SK-N-SH (cell line): ENCODE results near the gene ARHGEF11. TPM values are rescaled to one million over a fixed set of nuclear protein-coding genes. Genes with fewer than 3 reads are reported as not detected.

Source experiments
- CTCF ChIA-PET: fragments of 300-600, 350-600 bp; formaldehyde crosslinking; extraction: SDS; loops from one replicate; lab custom pipeline; 2021; lab: Yijun Ruan, JAX
- POLR2A ChIA-PET: fragments of 350-600 bp; sonication (Branson Sonifier 250); formaldehyde crosslinking; extraction: SDS; loops from one replicate; lab custom pipeline; 2020; ENCODE audit warnings: antibody characterized with exemption, inconsistent platforms; lab: Yijun Ruan, JAX
- DNase-seq: peaks from one replicate; pipeline ENCODE4 v3.0.0; 2012
- H2AFZ ChIP-seq: fragments of 200-600 bp; sonication (generic); 2 replicates; pipeline ENCODE4 v1.8.1; 2016; ENCODE audit warnings: antibody characterized with exemption, mild to moderate bottlenecking, low read depth
- H3F3A ChIP-seq: fragments of 200-600 bp; sonication (generic); replicated peaks from 2 replicates; pipeline ENCODE3; 2016; ENCODE audit warnings: antibody characterized with exemption, mild to moderate bottlenecking; ENCODE audit not compliant: insufficient read depth
- H3K27ac ChIP-seq, 2 experiments: fragments of 200-500 bp in 1 of 2; fragments of 200-600 bp in 1 of 2; sonication (Bioruptor generic) in 1 of 2; sonication (generic), shearing (Covaris generic) in 1 of 2; 2 replicates each; pipeline versions ENCODE4 v1.5.1 to v1.6.1; 2014 to 2016; ENCODE audit warnings: low read depth in 2 of 2, inconsistent platforms in 1 of 2, low read length in 1 of 2, mild to moderate bottlenecking in 1 of 2, mixed read lengths in 1 of 2
- H3K27me3 ChIP-seq: fragments of 200-600 bp; sonication (generic), shearing (Covaris generic); 2 replicates; pipeline ENCODE4 v1.6.1; 2016; ENCODE audit warnings: mixed run types; ENCODE audit not compliant: insufficient read depth
- H3K36me3 ChIP-seq, 2 experiments: fragments of 200-500 bp in 1 of 2; fragments of 200-600 bp in 1 of 2; sonication (Bioruptor generic) in 1 of 2; sonication (generic) in 1 of 2; replicated peaks in 1 of 2; 2 replicates each; pipeline versions ENCODE3 to v1.5.1; 2014 to 2016; ENCODE audit warnings: low read length in 1 of 2, mild to moderate bottlenecking in 1 of 2; ENCODE audit not compliant: insufficient read depth in 2 of 2, control insufficient read depth in 1 of 2
- H3K4me1 ChIP-seq, 2 experiments: fragments of 200-500 bp in 1 of 2; fragments of 200-600 bp in 1 of 2; sonication (Bioruptor generic) in 1 of 2; sonication (generic), shearing (Covaris generic) in 1 of 2; 2 replicates each; pipeline versions ENCODE4 v1.5.1 to v1.6.1; 2014 to 2016; ENCODE audit warnings: low read depth in 1 of 2, low read length in 1 of 2, mixed run types in 1 of 2; ENCODE audit not compliant: insufficient read depth in 2 of 2, control insufficient read depth in 1 of 2
- H3K4me2 ChIP-seq: fragments of 200-600 bp; sonication (generic), shearing (Covaris generic); 2 replicates; pipeline ENCODE4 v1.6.1; 2017; ENCODE audit warnings: mixed run types
- H3K4me3 ChIP-seq, 2 experiments: fragments of 200-500 bp in 1 of 2; fragments of 200-600 bp in 1 of 2; sonication (Bioruptor generic) in 1 of 2; sonication (generic), shearing (Covaris generic) in 1 of 2; 2 replicates each; pipeline versions ENCODE4 v1.5.1 to v1.8.1; 2014 to 2016; ENCODE audit warnings: low read depth in 2 of 2, inconsistent platforms in 1 of 2, low read length in 1 of 2, mild to moderate bottlenecking in 1 of 2, mixed read lengths in 1 of 2, moderate library complexity in 1 of 2
- H3K79me2 ChIP-seq: fragments of 200-600 bp; sonication (generic); 2 replicates; pipeline ENCODE4 v1.8.1; 2017; ENCODE audit warnings: mild to moderate bottlenecking; ENCODE audit not compliant: insufficient read depth
- H3K9ac ChIP-seq: fragments of 200-600 bp; sonication (generic); 2 replicates; pipeline ENCODE4 v1.6.1; 2017; ENCODE audit warnings: mixed run types
- H3K9me2 ChIP-seq: fragments of 200-600 bp; sonication (generic); 2 replicates; pipeline ENCODE4 v1.6.1; 2017; ENCODE audit warnings: mixed run types
- H3K9me3 ChIP-seq: fragments of 200-600 bp; sonication (generic); 2 replicates; pipeline ENCODE4 v1.6.1; 2017; ENCODE audit warnings: mixed run types, mild to moderate bottlenecking, moderate library complexity
- H4K20me1 ChIP-seq: fragments of 200-600 bp; sonication (generic); 2 replicates; pipeline ENCODE4 v1.6.1; 2017; ENCODE audit warnings: mild to moderate bottlenecking, mixed run types; ENCODE audit not compliant: insufficient read depth
- EZH2phosphoT487 ChIP-seq: fragments of 200-600 bp; sonication (generic); IDR thresholded peaks from 2 replicates; pipeline ENCODE4 v1.6.1; 2017; ENCODE audit warnings: low read depth, mixed run types, mild to moderate bottlenecking, antibody characterized with exemption, moderate library complexity, borderline replicate concordance
- FOXJ3 ChIP-seq: sonication (generic); formaldehyde crosslinking; IDR thresholded peaks from 2 replicates; pipeline ENCODE4 v1.5.1; 2020; ENCODE audit warnings: mild to moderate bottlenecking, missing genetic modification reagents
- JUND ChIP-seq: IDR thresholded peaks from 2 replicates; pipeline ENCODE4 v1.4.0; 2012
- RAD21 ChIP-seq: IDR thresholded peaks from 2 replicates; pipeline ENCODE4 v1.6.1; 2012; ENCODE audit warnings: mild to moderate bottlenecking, low read length
- RFX5 ChIP-seq: IDR thresholded peaks from 2 replicates; pipeline ENCODE4 v1.6.1; 2012; ENCODE audit warnings: mild to moderate bottlenecking, improper control_type of control experiment, low read length
- RXRA ChIP-seq: IDR thresholded peaks from 2 replicates; pipeline ENCODE4 v1.4.0; 2012; ENCODE audit warnings: low read depth, mild to moderate bottlenecking, borderline replicate concordance
- YY1 ChIP-seq: IDR thresholded peaks from 2 replicates; pipeline ENCODE4 v1.4.0; 2012; ENCODE audit warnings: low read depth, mild to moderate bottlenecking
- WGBS: methylation state at CpG from one replicate; pipeline ENCODE4 v1.1.6; 2017; ENCODE audit warnings: low lambda C conversion rate; 5-methylcytosine and 5-hydroxymethylcytosine counted together
- polyA plus RNA-seq, 3 experiments: library from polyadenylated mRNA; depleted of rRNA; stranded (reverse); fragments of >200 nt; gene quantifications; 2 replicates each; pipeline ENCODE4 v1.2.3, GENCODE V29; 2012
- TF ChIP-seq, protein P1 (sequence below): fragments of 200-600 bp; sonication (generic); IDR thresholded peaks from 2 replicates; pipeline ENCODE4 v1.6.1; 2017; ENCODE audit warnings: antibody characterized with exemption, mild to moderate bottlenecking, moderate library complexity
- TF ChIP-seq, protein P2 (sequence below): IDR thresholded peaks from 2 replicates; pipeline ENCODE4 v1.4.0; 2012; ENCODE audit warnings: low read depth, borderline replicate concordance
- TF ChIP-seq, protein P3 (sequence below): fragments of 150-350 bp; IDR thresholded peaks from 2 replicates; pipeline ENCODE4 v1.6.1; 2017; ENCODE audit warnings: antibody characterized with exemption, low read length, low read depth, borderline replicate concordance

Gene ARHGEF11
- polyA plus RNA-seq, 1 of the 3 experiments (the other 2 are of a cell fraction): 19.0 TPM

DNA sequence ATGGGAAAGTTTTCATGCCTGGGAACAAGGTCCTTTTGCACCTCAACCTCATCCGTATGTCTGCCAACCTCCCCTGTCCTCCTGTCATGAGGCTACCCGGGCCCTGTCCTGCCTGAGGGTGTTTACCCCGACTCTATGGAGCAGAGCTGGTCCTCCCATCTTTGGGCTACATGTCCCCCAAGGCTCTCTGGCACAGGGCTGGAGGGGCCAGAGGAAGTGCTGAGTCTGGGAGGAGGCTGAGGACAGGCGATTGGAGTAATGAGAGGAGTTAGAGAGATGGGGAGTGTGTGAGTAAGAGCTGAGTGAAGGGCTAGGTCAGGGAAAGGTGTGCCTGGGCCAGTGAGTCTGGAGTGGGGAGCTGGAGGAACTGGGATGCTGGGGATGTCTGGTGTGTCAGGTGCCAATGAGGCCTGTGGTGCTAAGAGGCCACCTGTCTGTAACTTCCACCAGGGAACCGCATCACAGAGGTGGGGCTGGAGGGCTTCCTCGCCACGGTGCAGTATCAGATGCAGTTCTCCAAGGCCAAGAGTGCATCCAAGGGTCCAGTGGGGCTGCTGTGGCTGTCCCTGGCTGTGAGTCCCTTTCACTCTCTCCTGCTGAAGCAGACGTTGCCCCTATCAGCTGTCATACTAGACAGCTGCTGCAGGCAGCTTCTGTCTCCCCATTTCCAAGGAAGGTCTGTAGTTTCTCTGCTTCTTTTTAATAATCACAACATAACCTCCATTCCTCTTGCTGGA is 113.4 kb downstream of the ARHGEF11 start:
- WGBS: 65% methylated on average over 7 of the region's 8 CpGs
- H3K9me3 ChIP-seq: no peaks in the 10 kb centered on the region
- no peak overlapping the region for H3K4me3 ChIP-seq
- H2AFZ ChIP-seq: no peak overlapping the region
- H3K4me2 ChIP-seq: no peak overlapping the region
- H3F3A ChIP-seq: peaks cover 2% of the 10 kb centered on the region
- no peaks in the 10 kb centered on the region for H3K79me2 ChIP-seq
- no peak overlapping the region for H3K27ac ChIP-seq
- DNase-seq: no peak
- no peaks in the 10 kb centered on the region for H4K20me1 ChIP-seq
- H3K9me2 ChIP-seq: no peaks in the 10 kb centered on the region
- CTCF ChIA-PET: interaction anchor here (1.0 to 12.9 kb wide), 10 partner anchors 21 to 274 kb away, joined by 3 to 182 read pairs (median 4); no protein-coding TSS in a partner anchor
- H3K9ac ChIP-seq: no peak overlapping the region
- TF ChIP-seq, protein P1, sequence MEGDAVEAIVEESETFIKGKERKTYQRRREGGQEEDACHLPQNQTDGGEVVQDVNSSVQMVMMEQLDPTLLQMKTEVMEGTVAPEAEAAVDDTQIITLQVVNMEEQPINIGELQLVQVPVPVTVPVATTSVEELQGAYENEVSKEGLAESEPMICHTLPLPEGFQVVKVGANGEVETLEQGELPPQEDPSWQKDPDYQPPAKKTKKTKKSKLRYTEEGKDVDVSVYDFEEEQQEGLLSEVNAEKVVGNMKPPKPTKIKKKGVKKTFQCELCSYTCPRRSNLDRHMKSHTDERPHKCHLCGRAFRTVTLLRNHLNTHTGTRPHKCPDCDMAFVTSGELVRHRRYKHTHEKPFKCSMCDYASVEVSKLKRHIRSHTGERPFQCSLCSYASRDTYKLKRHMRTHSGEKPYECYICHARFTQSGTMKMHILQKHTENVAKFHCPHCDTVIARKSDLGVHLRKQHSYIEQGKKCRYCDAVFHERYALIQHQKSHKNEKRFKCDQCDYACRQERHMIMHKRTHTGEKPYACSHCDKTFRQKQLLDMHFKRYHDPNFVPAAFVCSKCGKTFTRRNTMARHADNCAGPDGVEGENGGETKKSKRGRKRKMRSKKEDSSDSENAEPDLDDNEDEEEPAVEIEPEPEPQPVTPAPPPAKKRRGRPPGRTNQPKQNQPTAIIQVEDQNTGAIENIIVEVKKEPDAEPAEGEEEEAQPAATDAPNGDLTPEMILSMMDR: no peak
- TF ChIP-seq YY1 (no peak), FOXJ3 (CRISPR knock-in tag) (no peak), RAD21 (no peak), RXRA (no peak), EZH2phosphoT487 (no peak)
- TF ChIP-seq, protein P2, sequence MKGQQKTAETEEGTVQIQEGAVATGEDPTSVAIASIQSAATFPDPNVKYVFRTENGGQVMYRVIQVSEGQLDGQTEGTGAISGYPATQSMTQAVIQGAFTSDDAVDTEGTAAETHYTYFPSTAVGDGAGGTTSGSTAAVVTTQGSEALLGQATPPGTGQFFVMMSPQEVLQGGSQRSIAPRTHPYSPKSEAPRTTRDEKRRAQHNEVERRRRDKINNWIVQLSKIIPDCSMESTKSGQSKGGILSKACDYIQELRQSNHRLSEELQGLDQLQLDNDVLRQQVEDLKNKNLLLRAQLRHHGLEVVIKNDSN: no peak
- H3K27me3 ChIP-seq: no peaks in the 10 kb centered on the region
- H3K4me1 ChIP-seq: peaks cover 0 to 7% of the 10 kb centered on the region in 2 experiments; a peak in 1 of 4 replicates
- H3K36me3 ChIP-seq: peaks cover 0 to 22% of the 10 kb centered on the region in 2 experiments
- POLR2A ChIA-PET: no interaction called here

DNA sequence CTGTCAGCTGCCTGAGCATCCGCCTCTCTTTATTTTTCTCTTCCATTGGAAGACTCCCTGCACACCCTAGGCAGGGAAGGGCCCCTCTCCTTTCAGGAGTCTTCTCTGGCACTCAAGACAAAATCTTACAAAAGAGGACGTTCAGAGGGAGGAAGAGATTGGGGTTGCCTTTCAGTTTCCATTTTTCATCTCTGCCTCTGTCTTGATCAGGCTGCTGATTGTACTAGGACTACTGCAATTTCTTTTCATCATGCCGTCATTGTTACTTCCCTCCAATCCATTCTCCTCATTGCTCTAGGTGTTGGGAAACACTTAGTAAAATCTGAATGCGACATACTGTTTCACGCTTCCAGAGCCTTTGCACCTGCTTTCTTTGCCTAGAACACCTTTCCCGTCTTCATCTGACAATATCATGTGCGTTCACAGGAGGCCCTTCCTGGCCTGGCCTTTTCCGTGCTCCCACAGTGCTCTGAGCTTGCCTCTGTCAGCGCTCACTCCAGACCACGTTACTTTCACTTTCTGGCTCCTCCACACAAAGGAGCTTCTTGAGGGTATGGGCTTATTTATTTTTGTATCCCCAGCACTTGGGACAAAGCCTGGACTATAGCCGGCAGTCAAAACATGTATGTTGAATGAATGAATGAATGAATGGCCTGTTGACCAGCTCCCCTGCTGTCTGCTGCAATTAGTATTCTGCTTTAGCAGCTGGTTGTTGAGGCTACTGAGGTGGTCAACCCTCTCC is 114.2 kb downstream of the ARHGEF11 start:
- CTCF ChIA-PET: interaction anchor here (1.0 to 12.9 kb wide), 8 partner anchors 20 to 273 kb away, joined by 3 to 182 read pairs (median 4); no protein-coding TSS in a partner anchor

More for the DNA sequence above, 114.2 kb downstream of the ARHGEF11 start:
- H3F3A ChIP-seq: peaks cover 9% of the 10 kb centered on the region
- no peak overlapping the region for H3K4me2 ChIP-seq
- no peak overlapping the region for H2AFZ ChIP-seq
- no peaks in the 10 kb centered on the region for H4K20me1 ChIP-seq
- no peak overlapping the region for H3K27ac ChIP-seq
- H3K4me3 ChIP-seq: no peak overlapping the region
- POLR2A ChIA-PET: no interaction called here
- no peaks in the 10 kb centered on the region for H3K27me3 ChIP-seq
- H3K9me3 ChIP-seq: no peaks in the 10 kb centered on the region
- peaks cover 0 to 16% of the 10 kb centered on the region in 2 experiments for H3K36me3 ChIP-seq
- no peak overlapping the region for H3K9ac ChIP-seq
- H3K79me2 ChIP-seq: no peaks in the 10 kb centered on the region
- no peaks in the 10 kb centered on the region for H3K9me2 ChIP-seq
- DNase-seq: no peak
- TF ChIP-seq, protein P3, sequence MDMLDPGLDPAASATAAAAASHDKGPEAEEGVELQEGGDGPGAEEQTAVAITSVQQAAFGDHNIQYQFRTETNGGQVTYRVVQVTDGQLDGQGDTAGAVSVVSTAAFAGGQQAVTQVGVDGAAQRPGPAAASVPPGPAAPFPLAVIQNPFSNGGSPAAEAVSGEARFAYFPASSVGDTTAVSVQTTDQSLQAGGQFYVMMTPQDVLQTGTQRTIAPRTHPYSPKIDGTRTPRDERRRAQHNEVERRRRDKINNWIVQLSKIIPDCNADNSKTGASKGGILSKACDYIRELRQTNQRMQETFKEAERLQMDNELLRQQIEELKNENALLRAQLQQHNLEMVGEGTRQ: no peak
- TF ChIP-seq EZH2phosphoT487: no peak
- TF ChIP-seq JUND: no peak
- no peak for TF ChIP-seq RXRA
- no peak for TF ChIP-seq RFX5
- WGBS: 90% methylated on average over 11 of the region's 11 CpGs
- peaks cover 0 to 10% of the 10 kb centered on the region in 2 experiments; a peak in 1 of 4 replicates for H3K4me1 ChIP-seq
